Fibroblast of gingiva (primary cell): ENCODE data around the gene RTF1.
A peak's percentile ranks its signal among the peaks of the same experiment; 100 is the strongest.
"Not testable (repeated sequence)": the region's sequence is repeated elsewhere in the genome, so short reads cannot be mapped to it uniquely, and the experiment has no call there.

Source experiments
- DNase-seq: peaks from one replicate; pipeline ENCODE4 v3.0.0-alpha.2; 2011; ENCODE audit warnings: low read depth

Gene RTF1

DNA sequence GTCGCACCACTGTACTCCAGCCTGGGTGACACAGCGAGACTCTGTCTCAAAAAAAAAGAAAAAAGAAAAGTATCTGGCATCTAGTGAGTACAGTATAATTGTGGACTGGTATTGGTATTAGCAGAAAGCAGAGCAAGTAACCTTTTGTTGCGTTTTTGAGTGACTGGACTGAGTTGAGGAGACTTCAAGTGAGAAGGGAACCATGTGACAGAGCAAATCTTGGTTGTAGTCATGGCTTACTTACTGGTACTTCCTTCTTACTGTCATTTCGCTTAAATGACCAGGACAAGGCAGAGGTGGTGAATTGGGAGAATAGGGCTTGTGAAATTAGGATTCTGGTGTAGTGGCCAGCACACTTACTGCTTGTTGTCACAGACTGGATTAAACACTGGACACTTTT, 20.6 kb downstream of the RTF1 start:
- DNase-seq, result no peak

DNA sequence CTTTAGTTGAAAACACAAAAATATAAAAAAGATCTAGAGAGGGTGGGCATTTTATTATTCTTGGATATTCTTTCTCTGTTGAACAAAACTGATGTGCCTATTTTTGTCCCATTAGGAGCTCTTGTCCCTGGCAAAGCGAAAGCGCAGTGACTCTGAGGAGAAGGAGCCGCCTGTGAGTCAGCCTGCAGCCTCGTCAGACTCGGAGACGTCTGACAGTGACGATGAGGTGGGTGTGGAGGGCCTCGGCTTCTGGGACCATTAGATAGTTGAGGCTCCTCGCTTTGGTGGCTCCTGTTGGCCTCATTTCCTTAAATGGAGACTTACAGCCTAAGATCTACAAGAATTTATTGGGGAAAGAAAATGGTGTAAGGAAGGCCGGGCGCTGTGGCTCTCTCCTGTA, 21.3 kb downstream of the RTF1 start:
- DNase-seq, result no peak

DNA sequence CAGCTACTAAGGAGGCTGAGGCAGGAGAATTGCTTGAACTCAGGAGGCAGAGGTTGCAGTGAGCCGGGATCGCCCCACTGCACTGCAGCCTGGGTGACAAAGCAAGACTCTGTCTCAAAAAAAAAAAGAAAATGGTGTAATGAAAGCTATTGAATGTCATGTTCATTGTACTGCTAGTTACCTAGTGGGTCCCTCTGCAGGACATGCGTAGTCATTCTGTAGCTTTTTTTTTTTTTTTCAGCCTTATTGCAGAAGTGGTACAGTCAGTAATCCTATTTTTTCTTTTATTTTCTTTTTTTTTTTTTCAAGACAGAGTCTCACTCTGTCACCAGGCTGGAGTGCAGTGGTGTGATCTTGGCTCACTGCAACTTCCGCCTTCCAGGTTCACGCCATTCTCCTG, 21.9 kb downstream of the RTF1 start:
- not testable (repeated sequence) for DNase-seq

DNA sequence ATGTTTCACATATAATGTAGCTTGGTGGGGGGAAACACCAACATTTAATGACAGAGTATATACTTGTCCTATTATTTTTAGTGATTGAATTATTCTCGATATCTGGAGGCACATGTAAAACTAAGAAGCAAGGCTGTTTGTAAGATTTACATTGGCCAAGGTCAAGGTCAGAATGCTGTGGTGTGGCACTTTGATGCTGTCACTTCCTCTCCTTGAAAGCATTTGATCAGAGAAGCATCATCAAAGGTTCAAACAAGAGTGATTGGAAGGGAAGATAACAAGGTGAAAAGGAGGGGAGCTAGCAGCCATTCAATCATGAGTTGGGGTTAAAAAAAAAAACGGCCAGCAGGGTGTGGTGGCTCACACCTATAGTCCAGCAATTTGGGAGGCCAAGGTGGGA, 26.4 kb downstream of the RTF1 start:
- DNase-seq, result no peak

DNA sequence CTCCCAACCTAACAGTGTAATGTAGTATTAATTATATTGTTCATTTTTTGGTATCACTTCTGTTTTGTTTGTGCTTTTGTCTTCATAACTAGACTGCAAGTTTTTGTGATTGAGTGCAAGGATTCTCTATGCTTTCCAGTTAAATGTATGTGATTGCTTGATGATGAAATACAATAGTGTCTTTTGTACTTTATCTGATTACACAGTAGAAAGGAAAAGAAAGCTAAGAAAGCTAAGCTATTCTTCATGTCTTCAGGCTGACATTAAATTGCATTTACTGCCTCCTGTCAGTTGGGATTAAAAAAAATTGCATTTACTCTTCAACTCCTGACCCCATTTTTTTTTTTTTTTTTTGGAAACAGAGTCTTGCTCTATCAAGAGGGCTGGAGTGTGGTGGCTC, 28.5 kb downstream of the RTF1 start:
- no peak for DNase-seq

DNA sequence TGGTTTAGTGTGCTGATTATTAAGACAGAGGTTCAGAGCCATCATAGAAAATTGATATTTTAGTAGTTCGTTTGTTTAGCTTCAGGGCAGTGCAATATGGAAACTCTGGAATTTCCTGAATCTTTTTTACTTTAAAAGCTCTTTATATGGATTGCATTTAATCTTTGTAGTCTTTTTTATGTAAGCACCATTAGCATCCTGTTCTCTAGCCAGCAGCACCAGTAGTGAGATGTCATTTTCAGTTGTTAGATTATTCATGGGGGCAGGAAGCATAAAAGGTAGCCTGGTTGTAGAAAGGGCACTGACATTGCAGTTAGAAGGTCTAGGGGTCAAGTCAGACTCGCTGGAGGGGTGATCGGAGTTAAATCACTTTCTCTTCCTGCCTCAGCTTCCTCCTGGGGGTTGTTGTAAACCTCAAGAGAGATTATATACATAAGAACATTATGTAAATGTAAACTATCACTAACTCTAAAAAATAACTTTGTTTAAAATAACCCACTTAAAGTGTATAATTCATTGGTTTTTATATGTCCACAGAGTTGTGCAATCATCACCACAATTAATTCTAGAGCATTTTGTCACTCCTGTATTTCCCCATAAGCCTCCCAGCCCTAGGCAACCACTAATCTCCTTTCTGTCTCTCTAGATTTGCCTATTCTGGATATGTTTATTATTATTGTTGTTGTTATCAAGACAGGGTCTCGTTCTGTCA, 45.3 kb downstream of the RTF1 start:
- DNase-seq, result no peak

DNA sequence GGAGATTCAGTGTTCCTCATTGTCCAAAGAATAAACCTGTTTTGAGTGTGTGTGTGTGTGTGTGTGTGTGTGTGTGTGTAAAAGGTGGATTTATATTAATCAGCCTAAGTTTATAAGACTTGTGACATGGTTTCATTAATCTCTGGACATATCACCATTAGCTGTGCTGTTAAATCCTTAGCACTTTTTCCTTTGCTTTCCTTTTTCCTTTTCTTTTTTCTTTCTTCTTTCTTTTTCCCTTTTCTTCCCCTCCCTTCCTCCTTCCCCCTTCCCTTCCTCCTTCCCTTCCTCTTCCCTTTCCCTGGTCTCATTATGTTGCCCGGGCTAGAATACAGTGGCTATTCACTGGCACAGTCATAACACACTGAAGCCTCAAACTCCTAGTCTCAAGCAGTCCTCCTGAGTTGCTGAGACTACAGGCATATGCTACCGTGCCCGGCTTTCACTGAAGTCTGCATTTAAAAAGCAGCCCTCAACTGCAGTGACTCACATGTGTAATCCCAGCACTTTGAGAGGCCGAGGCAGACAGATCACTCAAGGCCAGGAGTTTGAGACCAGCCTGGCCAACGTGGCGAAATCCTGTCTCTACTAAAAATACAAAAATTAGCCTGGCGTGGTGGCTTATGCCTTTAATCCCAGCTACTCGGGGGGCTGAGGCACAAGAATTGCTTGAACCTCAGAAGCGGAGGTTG, 48.1 kb downstream of the RTF1 start:
- DNase-seq, result no peak

DNA sequence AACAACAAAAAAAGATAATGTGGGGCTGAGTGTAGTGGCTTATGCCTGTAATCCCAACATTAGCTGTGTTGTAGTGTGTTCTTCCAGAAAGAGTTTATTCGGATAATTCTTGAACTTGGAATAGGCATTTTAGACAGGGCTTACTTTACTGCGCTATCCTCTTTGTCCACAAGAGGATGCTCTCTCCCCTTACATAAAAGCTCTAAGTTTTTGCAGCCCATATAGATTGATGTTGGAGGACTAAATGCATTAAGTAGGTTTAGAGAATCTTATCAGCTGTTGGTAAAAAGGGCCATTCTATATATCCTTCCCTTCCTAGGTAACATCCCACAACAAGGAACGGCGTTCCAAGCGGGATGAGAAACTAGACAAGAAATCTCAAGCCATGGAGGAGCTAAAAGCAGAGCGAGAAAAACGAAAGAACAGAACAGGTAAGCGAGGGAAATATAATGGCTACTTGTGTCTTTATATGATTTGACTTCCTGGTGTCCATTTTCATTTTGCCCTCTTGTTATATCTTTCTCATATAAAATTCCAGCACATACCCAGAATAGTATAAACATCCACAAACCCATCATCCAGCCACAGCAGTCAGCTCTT, 49.0 kb downstream of the RTF1 start:
- peak; percentile 45 for DNase-seq

DNA sequence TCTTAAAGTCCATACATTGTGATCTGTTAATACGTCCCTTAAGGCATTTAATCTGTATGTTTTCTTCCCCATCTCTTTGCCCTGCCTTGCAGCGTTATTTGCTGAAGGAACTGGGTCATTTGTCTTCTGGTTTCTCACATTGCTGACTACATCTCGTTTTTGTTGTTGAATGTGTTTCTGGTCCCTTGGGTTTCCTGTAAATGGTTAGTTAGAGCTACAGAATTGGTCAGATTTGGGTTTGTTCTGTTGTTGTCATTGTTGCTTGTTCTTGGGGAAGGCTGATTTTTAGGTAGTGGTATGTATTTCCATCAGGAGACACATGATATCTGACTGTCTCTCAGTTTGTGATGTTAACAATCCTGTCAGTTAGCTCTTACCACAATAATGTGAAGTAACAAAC, 49.8 kb downstream of the RTF1 start:
- no peak for DNase-seq

DNA sequence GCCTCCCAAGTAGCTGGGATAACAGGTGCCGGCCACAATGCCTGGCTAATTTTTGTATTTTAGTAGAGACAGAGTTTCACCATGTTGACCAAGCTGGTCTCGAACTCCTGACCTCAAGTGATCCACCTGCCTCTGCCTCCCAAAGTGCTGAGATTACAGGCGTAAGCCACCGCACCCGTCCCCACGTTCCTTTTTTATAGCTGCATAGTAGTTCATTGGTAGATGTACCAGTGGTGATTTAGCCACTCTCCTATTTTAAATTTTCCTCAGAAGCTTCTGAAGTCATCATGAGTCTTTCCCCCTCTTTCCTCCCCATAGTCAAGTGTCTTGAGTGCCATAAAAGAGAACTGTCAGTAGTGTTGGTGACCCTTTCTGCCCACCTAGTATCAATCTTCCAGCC, 52.7 kb downstream of the RTF1 start:
- DNase-seq, result not testable (repeated sequence)

DNA sequence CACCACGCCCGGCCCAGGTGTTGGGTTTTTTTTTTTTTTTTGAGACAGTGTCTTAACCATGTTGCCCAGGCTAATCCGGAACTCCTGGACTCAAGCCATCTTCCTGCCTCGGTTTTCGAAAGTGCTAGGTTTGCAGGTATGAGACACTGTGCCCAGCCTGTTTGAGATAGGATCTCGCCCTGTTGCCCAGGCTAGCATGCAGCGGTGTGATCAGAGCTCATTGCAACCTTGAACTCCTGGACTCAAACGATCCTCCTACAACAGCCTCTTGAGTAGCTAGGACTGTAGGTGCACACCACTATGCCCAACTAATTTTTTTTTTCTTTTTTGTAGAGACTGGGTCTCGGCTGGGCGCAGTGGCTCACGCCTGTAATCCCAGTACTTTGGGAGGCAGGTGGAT, 56.5 kb downstream of the RTF1 start:
- DNase-seq, result no peak

DNA sequence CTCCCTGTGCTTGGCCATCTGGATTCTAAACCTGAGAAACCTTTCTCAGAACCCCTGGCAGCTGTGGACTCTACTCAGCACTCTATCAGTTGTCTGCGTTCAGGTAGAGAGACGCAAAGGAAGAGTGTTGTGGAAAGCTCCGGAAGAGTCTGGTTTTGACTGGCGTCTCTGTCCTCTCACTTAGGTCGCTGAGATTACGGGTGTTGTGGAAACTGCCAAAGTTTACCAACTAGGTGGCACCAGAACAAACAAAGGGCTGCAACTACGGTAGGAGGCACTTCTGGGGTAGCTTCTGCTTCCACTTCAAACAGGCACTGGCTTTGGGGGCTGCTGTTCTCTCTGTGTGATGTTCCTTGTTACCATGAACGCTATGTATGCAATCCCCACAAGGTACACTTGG, 57.5 kb downstream of the RTF1 start:
- DNase-seq, result no peak

DNA sequence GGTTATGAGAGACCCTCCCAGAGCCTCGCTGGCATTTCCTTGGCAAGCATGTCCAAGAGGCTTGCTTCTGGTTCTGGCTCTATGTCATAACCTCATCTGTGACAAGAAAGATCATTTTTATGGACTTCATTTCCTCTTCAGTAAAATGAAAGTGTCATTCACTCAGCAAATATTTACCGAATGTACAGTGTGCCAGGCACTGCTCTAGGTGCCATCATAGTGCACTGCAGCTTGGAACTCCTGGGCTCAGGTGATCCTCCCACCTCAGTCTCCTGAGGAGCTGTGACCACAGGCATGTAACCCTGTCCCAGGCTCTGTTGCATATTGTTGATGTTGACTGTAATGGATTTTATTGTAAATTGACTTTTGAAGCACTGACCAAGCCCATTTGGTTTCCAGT, 58.0 kb downstream of the RTF1 start:
- no peak for DNase-seq

DNA sequence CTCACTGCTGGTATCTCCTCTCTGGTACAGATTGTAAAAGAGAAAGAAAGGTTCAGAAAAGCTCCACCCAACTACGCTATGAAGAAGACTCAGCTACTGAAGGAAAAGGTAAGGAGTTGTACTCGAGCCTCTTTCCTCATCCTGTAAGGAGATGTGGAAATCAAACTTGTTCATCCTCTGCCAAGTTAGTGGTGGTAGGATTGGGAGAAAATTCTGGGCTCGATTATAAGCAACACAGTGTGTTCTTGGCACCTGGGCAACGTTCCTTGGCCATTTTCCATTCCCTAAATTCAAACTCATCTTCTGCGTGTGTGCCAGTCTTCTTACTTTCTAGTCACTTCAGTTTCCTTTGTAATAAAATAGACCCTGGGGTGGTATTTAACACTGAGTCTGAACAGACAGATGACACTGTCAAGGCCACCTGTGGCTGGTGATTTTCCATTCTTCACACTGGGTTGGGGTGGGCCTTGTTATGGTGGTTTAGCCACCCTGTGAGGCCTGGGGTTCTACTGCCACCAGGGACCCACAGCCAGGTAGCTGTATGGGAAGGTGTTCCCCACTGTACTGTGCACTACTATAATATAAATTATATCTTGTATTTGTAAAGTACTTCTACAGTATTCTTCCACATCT, 59.6 kb downstream of the RTF1 start:
- DNase-seq, result peak; percentile 65

DNA sequence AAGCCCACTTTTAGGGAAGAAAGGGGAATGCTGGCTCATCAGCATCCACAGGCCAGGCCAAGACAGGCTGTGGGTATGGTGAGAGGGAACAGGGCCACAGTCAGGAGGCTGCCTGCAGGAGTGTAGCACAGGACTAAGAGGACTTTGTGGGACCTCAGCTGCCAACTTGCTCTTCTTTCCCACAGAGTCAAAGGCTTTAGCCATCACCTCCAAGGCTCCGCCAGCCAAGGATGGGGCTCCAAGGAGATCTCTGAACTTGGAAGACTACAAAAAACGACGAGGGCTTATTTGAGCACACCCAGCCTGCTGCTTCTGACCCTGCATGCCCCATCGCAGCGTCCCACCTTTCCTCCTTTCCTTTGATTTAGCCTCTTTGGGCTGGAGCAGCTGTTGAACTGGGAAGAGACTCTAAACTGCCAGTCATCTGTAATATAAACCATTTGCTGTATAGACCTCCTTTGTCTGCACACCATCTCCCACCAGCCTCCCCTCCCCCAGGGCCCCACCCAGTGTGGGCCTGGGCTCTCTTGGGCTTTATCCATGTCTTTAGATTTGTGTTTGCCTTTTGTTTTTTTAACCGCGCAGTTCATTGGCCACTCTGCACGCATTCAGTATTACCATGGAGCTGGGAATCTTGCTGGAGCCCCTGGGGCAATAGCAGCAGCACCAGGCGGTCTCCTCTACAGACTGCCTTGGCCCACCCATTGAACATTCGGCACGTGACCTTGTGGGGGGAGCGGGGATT, 63.7 kb downstream of the RTF1 start:
- no peak for DNase-seq

DNA sequence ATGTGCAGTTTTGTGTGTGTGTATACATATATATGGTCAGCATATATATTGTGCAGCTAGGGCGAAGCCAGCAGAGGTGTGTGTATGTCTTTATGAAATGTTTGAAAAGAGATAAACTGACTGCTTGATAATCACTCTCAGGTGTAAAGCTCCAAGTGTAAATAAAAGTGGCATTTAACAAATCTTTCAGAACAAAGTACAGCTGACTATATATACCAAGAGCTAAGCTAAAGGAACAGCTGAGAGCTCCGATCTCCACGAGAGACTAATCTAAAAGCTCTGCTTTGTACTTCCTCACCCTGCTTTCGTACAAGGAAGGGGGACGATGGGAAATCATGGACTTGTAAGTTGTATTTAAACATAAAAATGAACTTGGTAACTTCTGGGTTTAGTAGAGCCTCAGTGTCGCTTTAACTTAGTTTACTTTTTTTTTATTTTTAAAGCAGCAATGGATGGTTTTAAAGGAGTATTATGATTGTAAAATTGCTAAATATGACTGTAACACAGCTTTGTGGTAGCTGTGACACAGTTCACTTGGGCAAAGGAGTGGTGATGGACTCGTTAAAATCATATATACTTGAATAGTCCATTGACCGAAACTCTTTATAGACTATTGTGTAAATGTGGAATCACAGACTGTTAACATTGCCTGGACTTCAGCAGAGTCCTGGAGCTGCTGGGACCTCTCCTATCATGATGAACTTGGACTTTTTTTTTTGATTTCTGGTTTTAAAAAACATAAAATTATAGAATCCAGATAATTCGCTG, 65.4 kb downstream of the RTF1 start:
- no peak for DNase-seq

DNA sequence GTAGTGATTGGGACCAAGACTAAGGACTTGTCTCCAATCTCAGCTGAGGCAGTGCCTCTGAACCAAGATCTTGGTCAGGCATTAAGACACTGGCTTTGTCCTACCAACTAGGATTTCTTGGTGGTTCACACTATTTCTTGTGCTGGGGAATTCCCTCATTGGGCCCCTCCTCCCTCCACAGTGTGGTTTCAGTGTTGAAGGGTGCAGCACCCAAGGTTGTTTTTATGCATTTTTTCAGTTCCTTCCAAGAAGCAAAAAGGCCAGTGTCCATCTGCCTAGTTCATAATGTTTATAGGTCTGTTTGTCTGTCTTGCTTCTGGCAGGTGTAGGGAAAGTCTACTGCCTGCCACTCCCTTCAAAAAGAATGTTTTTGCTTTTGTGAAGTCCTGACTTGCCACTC, 66.2 kb downstream of the RTF1 start:
- no peak for DNase-seq

DNA sequence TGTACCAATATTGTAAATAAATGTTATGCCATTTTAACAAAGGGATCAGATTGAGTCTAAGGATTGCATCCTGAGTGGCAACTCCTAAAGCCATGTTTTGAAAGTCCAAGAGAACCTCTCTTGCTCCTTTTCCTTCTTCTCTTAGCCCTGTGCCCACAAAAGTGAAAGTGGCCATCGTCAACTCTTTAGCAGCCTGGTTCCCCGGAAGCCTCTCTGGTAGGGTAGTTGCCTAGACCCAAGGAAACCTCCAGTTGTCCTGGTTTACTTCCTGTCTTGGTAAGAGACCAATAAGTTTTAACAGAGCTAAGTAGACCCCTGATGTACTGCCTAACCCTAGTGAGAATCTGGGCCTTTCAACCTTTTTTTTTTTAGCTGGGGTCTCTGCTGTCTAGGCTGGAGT, 66.6 kb downstream of the RTF1 start:
- no peak for DNase-seq

DNA sequence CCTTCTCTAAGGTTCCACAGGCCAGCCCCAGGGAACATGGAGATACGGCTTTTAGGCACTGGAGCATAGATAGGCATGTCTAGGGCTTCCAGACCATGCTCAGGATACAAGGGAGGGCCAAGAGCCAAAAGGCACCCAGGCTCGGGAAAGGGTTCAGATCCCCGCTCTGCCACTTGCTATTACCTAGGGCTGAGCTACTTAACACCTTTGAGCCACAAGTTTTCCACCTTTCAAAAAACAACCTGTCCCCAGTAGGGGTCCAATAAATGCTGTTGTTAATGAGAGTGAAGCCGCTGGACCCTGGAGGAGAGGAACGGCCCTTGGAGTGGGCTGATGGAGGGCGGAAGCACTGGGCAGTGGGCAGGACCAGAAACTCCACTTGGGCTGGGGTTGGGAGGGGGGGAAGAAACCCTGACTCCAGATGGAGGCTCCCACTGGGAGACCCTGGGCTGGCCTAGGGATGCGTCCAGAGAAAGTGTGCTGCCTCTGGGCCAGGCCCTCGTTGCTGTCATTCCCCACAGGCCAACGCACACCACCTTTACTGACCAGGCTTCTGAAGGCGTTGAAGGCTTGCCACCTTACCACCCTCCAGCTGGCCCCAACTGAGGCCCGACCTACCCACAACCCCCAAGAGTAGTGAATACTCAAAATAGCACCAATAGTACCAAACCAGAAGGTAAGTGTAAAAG, 68.2 kb downstream of the RTF1 start:
- no peak for DNase-seq

DNA sequence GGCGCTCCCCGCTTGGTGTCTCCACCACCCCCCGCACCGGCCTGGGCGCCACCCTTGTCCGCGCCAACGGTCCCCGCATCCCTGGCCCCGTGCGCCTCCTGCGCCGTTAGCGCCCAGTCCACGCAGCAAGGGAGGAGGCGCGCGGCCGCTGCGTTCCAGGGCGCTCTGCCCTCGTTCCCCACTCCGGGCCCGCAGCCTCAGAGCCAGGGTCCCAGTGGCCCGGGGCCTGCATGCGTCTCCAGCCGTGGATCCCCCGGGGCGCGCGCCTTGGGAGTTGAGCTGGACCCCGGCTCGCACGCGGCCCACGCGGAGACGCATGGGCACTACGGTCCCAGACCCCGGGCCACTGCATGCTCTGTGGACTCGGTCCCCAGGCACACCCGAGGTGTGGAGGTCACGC, 69.4 kb downstream of the RTF1 start:
- no peak for DNase-seq

DNA sequence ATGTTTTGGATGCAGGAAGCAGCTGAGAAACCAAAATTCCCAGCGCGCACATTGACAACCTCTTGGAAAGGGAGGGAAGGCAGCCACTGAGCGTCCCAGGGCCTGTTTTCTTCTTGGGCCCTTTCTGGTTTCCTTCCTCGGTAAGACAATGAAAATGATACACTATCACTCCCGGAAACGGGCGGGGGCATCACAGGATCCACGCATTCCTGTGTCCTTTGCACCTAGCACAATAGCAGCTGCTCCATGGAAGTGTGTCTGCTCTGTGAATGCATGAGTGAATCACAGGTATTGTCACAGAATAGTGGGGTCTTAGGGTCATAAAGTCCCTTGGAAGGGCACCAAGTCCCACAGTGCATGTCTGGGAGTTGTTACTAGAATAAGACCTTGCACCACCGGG, 70.5 kb downstream of the RTF1 start:
- no peak for DNase-seq
